Measurements from ENCODE around the gene KIAA1671. TPM values are rescaled to one million over a fixed set of nuclear protein-coding genes. Genes with fewer than 3 reads are reported as not detected.

Gene KIAA1671
- total RNA-seq, 1 experiment from 2014 or later: 7.5 TPM

GRCh38 chr22:25061605-25062376 is 109.3 kb downstream of the KIAA1671 start:
- no peak for DNase-seq (ENCODE audit: extremely low read depth, low read depth)

DNA sequence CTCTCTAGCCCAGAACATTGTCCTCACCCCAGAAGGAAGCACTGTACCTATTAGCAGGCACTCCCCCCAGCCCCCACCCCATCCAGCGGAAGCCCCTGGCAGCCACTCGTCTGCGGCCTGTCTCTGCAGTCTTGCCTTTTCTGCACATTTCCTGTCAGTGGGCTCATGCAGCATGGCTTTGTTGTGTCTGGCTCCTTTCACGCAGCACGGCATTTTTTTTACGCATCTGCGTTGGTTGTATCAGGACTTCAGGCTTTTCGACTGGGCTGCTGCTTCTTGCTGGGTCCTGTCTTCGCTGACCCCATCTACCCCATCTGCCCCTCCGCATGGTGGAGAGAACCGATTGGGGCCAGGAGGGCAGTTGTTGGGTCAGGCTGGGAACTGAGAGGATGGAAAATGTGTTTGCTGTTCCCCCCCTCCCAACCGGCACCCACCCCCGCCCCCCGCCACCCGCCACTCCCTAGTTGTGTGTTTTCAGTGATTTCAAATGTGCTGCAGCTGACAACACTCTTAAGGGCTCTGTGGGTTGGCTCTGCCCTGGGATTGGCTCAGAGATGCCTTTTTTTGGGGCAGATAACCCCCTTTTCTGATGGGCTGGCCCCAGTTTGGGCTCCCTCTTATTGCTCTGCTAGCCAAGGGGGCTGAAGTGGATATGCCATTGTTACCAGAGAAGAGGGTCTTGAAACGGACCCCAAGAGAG is 110.0 kb downstream of the KIAA1671 start:
- no peak for DNase-seq (ENCODE audit: extremely low read depth, low read depth)

- DNase-seq (ENCODE audit: extremely low read depth, low read depth): no peak
Measured at GRCh38 chr22:25064894-25065560, 112.5 kb downstream of the KIAA1671 start.

DNA sequence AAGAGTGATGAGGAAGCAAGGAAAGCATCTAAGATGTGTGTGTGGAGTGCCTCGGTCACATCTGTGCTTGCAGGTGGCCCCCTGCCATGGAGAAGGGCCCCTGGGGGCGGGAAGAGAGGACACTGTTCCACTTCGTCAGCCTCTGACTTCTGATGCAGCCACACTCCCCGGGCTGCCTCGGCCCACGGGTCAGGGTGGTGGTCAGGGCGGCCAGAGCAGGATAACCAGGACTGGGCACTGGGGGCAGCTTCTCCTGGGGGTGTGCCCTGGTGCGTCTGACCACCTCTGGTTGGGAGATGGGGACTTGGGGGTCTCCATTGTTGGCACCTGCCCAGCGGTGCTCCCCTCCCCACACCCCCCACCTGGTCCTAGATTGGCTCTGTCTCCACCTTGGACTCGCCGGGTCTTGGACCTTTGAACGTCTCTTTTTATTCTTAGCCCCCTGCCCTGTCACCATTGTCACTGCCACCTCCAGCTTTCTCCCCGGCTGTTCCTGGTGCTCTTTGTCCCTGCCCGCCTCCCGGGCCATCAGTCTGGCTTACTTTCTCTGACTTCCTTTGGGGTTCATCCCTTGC is 114.4 kb downstream of the KIAA1671 start:
- DNase-seq (ENCODE audit: extremely low read depth, low read depth): no peak

DNA sequence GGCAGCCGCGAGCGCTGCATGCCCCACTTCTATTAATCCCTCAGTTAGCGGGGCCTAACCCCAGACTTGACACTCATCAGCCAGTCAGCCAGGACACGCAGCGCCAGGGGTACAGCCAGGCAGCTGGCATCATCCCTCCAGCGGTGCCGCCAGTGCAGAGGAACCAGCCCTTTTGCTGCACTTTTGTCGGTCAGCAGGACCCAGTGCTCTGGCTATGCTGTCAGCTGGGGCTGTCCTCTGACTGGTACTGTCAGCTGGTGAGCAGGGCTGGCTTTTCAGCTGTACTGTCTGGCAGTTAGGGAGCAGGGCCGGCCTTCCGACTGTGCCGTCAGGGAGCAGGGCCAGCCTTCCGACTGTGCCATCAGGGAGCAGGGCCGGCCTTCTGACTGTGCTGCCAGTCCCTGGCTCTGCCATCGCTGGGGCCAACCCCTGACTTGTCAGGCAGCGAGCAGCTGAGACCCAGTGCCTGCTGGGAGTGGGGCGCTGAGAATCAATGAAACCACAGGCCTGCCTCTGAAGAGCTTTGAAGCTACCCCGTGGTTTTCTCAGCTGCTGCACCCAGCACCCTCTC is 115.4 kb downstream of the KIAA1671 start:
- DNase-seq (ENCODE audit: extremely low read depth, low read depth): no peak

DNA sequence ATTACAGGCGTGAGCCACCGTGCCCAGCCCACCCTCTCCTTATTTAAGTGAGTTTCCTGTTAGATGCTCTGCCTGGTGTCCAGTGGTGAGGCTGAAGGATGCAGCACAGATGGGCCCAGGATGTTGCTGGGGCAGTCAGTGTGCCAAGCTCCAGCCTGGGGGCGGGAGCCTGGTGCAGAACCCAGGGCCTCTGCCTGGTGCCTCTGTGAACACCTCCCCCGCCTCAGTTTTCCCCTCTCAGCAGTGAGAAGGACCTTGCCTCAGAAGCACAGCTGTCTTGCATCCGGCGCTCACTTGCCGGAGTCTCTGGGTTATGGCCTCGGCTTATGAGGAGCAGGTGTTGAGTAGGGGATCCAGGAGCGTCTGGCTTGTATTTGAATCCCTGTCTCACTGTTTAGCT is 116.2 kb downstream of the KIAA1671 start:
- DNase-seq (ENCODE audit: extremely low read depth, low read depth): no peak

GRCh38 chr22:25069426-25069757 is 116.9 kb downstream of the KIAA1671 start:
- DNase-seq (ENCODE audit: extremely low read depth, low read depth): no peak

DNA sequence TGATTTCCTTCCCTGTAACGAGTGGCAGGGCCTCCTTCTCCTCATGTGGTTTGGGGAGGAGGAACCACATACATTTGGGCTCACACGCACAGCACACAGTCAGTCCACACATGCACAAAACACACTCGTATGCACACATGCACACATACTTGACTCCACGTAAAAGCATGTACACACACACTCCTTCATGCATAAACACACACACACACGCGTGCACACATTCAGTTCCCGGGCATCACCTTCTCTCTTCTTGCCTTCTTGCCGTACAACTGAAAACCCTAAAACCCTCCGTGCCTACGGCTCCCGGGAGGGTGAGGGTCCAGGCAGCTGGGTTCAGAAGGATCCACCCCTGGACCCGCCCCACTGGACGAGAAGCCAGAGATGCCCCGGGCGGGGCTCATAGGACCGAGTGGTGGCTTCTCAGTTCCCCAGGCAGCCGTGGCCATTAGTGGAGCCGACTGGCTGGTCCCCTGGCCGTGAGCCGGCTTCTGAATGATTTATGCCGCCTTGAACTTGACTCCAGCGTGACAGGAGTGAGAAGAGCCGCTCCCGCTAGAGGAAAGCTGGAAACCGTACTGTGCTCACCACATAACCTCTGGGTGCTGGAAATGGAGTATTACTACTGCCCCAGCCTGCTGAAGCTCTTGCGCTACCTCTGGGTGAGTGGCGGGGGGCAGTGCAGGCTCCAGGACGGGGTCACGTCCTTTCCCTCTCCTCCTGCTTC is 117.4 kb downstream of the KIAA1671 start:
- DNase-seq (ENCODE audit: extremely low read depth, low read depth): no peak

- DNase-seq (ENCODE audit: extremely low read depth, low read depth): no peak
Measured at GRCh38 chr22:25070956-25071355, 118.4 kb downstream of the KIAA1671 start.

DNA sequence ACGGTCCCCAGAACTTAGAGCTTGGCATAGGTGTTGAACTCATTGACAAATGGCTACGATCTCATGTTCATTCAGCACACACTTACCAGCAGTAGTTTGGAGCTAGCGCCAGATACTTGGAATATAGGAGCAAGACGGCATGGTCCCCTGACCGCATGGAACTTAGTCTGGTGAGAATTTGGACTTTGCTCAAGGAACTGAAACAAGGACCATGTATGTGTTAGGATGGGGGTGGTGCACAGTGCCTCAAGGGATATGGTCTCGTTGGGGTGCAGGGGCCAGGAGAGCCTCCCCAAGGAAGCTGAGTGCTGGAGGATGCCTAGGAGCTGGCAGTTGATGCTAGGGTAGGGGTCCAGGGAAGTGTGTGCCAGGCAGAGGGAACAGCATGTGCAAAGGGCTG is 119.2 kb downstream of the KIAA1671 start:
- DNase-seq (ENCODE audit: extremely low read depth, low read depth): no peak

- DNase-seq (ENCODE audit: extremely low read depth, low read depth): no peak
Measured at GRCh38 chr22:25072406-25072805, 119.9 kb downstream of the KIAA1671 start.

- no peak for DNase-seq (ENCODE audit: extremely low read depth, low read depth)
Measured at GRCh38 chr22:25076336-25076735, 123.8 kb downstream of the KIAA1671 start.

- no peak for DNase-seq (ENCODE audit: extremely low read depth, low read depth)
Measured at GRCh38 chr22:25077056-25077455, 124.5 kb downstream of the KIAA1671 start.

DNA sequence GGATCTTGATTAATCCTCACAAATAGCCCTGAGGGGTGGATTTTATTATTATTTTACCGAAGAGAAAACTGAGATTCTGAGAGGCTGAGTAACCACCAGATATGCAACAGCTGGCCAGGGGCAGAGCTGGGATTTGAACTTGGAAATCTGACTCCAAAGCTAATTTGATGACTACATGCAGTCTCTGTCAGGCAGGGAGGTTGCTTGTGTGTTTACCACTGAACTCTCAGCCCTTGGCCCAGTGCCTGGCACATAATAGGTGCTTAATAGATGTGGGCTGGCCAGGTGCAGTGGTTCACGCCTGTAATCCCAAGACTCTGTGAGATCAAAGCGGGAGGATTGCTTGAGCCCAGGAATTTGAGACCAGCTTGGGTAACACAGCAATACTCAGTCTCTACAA is 125.4 kb downstream of the KIAA1671 start:
- no peak for DNase-seq (ENCODE audit: extremely low read depth, low read depth)

DNA sequence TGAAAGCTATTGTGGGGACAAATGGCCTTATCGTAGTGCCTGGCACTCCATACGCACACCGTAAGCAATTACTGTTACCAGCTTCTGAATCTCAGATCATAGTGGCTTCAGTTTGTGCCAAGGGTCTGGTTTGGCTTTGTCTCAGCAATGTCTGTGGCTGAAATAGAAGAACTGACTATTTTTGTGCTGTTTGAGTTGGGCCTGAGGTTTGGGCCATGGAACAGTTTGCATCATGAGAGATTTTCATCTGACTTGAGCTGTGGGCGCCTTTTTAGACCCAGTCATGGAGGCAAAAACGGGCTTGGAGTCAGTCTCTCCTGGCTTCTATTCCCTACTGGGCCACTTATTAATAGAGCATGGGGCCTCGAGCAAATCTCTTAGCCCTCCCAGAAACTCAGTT is 126.1 kb downstream of the KIAA1671 start:
- DNase-seq (ENCODE audit: extremely low read depth, low read depth): no peak

GRCh38 chr22:25080855-25081254 is 128.3 kb downstream of the KIAA1671 start:
- no peak for DNase-seq (ENCODE audit: extremely low read depth, low read depth)

DNA sequence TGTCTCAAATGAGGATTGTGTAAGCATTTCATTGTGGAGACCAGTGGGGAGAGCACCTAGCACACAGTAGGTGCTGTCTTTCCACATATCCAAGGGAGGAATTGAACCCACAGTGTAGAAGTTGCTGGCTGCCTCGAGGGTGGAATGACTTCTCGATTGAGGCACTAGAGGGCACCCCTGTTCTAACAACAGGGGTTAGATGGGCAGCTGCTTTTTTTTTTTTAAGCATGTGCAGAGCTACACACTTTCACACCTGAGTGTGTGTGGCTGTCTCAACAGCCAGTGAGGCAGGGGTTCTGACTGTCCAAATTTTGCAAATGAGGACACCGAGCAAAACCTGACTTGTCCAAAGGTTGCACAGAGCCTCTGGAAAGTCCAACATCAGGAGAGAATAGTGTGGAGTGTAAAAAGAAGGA is 128.9 kb downstream of the KIAA1671 start:
- peak; percentile 16 for DNase-seq (ENCODE audit: extremely low read depth, low read depth)

DNA sequence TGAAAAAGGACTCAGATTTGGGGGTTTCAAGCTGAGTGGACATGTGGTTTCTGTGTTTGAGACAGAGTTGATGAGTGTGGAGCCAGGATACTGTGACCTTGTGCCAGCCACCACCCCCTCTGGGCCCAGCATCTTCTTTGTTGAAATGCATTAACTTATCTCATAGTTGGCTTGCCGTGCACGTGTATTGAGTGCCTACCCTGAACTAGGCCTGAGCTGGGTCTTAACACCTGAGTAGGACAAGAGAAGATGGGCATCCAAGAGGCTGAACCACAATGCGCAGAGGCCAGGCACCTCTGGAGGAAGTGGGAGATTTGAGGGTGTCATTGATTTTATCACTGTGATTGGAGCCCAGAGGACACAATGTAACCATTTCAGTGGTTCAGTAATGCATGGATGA is 129.6 kb downstream of the KIAA1671 start:
- no peak for DNase-seq (ENCODE audit: extremely low read depth, low read depth)

GRCh38 chr22:25083056-25083806 is 130.7 kb downstream of the KIAA1671 start:
- DNase-seq (ENCODE audit: extremely low read depth, low read depth): no peak

GRCh38 chr22:25083807-25084200 is 131.3 kb downstream of the KIAA1671 start:
- DNase-seq (ENCODE audit: extremely low read depth, low read depth): no peak

Measured in NCI-H460 (cell line).